GM19238 (cell line): ENCODE data around the gene INTS11.
A peak's percentile ranks its signal among the peaks of the same experiment; 100 is the strongest.

Experiments used
- DNase-seq: peaks from one replicate; pipeline ENCODE4 v3.0.0; 2011; ENCODE audit warnings: low spot score; ENCODE audit not compliant: insufficient read length

The INTS11 gene

DNA sequence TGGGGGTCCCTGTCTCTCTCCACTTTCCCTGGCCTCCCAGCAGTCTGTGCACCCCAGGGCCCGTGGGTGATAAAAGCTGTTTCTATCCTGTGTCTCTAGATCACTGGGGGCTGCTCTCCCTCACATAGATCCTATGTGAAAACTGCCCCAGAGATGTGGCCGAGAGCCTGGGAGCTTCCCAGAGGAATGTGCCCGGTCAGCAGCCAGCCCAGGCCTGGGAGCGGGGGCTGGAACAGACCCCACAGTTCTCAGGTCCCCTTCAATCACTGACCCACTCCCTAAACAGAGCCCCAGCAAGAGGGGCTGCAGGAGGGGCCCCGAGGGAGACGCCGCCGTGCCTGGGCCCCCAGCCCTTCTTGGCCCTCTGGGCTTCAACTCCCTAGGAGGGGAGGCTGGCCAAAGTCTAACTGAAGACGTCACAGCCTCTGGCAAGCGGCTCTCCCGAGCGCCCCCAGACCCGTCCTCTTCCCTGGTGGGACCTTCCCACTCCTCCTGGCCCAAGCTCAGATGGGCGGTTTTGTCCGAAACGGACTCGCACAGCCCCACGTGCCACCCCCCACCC is 33.5 kb upstream of the INTS11 start:
- DNase-seq = no peak

DNA sequence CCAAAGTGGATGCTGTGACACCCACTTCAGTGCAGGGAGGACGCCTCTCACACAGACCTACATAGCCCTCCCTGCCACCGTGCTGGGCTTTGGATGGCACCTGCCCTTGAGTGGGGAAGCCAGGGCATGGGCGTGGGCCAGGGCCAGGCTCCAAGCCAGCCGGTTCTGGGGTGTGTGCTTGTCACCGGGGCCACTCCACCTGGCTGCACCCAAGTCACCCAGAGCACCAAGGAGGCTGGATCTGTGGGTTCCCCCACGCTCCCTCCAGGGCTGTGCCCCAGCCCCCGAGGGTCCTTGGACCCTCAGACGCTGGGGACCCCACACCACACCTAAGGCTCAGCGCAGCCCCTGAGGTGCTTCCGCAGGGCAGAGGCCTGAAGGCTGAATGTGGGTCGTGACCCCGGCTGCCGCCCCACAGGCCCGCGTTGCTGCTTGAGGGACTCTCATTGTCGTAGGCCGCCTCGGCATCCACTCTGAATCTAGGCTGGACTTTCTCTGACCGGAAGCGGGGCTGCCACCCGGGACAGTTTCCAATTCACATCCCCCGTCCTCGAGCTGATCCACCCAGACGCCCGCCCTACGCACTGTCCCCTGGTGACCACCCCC is 32.4 kb upstream of the INTS11 start:
- no peak for DNase-seq

DNA sequence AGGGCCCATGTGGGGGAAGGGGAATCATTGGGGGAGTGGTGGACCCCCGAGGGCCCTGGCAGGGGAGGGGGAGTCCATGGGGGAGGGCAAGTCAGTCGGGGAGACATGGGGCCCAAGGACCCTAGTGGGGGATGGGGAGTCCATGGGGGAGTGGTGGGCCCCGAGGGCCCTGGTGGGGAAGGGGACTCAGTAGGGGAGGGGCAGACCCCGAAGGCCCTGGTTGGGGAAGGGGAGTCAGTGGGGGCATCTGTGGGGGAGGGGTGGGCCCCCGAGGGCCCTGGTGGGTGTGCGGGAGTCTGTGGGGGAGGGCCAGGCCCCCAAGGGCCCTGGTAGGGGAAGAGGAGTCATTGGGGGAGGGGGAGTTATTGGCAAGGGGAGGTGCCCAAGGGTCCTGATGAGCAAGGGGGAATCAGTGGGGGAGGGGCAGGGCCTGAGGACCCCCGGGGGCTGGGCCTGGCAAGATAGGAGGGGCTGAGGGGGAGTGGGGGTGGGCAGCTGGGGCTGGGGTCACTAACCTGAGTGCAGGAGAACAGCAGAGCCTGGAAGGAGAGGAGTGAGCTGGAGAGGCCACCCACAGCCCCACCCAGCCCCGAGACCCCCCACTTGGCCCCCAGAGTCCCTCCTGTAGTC is 31.8 kb upstream of the INTS11 start:
- no peak for DNase-seq

DNA sequence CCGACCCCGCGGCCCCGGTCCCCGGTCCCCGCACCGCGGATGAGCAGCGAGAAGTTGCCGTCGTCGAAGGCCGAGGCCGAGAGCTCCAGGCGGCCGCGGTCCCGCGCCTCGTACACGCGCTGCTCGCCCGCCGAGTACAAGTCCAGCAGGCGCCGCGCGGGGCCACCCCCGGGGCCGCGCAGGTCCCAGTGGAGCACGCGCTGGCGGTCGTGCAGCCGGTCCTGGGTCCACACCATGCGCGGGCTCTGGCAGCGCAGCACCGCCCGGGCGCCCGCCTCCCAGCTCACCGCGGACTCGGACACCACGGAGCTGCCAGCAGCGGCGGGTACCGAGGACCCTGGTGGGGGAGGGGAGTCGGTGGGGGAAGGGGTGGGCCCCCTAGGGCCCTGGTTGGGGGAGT is 31.0 kb upstream of the INTS11 start:
- no peak for DNase-seq

DNA sequence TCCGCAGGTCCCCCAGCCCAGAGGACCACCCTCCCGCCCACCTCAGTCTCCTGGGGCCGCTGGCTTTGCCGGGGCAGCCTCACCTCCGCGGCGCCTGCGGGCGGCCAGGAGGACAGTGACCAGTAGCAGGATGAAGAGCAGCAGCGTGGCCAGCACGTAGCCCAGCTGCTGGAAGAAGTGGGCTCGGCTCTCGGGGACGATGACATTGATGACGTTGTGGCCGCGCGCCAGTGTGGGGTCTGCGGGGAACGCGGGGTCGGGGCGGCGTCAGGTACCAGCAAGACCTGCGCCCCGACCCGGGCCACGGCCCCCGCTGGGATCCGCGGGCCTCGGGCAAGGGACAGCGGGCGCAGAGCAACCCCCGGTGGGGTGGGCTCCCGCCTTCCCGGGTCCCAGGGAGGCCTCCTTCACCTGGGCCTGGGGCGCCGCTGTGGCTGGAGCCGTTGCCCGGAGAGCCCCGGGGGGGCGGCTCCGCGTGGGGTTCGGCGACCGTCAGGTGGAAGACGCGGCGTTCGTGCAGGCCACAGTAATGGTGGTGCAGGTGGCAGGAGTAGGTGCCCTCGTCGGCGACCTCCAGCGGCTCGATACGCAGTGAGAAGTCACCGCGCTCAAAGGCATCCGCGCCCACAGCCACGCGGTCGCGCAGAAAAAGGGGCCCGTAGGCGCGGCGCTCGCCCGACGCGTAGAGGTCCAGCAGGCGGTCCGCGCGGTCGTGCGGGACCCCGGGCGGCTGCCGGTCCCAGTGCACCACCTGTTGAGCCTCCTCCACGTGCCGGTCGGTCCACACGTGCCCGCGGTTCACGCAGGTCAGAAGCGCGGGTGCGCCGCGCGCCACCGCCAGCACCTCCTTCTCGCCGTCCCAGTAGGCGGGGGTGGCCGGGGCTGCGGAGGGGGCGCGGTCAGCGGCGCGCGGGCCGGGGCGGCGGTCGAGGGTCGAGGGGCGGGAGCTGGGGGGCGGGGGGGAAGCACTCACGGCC is 30.1 kb upstream of the INTS11 start:
- no peak for DNase-seq

DNA sequence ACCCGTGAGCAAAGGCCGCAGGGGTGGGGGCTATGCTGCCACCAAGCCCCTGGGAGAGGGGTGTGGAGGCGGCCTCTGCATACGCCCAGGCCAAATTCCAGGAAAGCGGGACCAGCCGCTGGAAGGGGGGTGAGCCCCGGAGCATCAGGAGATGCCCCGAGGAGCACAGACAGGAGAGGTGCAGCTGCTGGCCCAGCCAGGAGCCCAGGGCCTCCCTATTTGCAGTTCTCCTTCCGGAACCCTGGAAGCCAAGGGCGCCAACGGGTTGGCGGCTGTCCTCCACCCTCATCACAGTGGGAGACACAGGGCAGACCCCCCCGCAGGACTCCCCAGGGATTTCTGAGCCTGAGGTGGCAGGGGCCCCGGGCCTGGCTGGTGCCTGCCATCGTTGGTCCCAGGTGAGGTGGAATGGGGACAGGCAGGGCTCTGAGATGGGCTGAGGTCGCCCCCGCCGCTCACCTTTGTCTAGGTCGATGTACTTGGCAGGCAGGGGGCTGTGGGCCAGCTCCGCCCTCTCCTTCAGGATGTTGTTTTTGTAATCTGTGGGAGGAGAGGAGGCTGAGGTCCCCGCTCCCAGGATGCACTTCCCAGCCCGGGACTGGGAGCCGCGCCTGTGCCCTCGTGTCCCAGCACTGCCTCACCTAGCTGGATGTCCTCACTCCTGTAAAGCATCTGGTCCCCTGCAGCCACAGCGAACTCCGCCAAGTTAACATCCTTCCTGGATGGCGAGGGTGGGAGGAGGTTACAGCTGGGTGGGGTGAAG is 29.1 kb upstream of the INTS11 start:
- no peak for DNase-seq

DNA sequence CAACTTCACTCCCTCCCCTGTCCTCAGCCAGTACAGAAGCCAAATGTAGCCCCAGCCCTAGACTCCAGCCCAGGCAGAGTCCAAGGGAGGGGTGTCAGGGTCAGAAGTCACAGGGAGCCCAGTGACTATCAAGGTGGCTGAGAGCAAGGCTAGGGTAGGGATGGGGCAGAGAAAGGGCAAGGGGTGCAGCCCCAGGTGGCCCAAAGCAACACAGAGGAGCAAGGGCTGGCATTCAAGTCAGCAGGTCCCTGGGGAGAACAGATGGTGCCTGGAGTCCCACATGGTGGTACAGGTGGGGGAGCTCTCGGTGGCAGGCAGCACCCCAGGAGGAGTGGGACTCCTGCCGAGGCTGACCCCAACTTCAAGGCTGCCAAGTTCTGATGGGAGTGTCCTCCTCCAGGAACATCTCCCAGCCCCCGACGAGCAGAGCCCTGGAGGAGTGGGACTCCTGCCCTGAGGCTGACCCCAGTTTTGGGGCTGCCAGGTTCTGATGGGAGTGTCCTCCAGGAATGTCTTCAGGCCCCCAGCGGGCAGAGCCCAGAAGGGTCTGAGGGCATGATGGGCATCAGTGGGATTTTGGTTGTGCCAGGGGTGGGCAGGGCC is 28.4 kb upstream of the INTS11 start:
- no peak for DNase-seq

DNA sequence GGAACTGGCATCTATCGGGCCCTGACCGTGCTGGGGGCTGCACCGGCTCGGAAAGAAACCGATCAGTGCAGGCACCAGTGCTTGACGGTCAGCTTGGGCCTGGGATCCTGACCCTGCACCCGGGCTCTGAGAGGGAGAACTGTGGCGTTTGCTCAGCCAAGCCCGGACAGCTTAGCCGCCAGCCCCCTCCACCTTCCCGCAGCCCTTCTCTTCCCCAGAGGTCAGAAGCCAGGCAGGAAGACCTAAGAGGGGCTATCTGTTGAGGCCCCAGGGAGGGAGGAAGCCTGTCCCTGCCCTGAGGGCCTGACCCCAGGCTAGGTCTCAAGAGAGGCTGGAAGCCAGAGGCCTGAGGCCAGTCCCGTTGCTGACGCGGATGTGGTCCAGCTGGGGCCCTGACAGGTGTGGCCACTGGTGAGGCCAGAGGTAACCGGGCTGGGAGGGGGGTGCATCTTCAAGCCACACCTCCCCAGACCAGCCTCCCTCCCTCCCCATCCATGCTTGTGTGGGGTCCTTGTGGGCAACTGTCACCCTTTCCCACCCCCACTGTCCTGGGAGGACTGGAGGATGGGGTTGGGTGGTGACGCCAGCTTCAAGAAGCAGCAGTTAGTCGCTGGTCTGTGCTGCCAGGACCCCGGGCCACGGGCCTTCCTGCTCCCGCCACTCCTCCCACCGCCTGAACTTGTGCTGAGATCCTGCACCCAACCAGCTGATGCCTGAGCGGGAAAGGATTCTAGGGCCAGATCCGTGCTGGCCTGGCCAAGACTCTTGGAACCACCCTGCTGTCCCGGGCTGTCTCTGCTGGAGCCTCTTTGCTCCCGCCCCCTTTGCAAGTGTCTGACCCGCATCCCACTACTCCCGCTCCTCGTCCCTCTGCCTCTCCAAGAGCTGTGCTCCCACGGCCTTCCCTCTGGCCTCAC is 27.3 kb upstream of the INTS11 start:
- no peak for DNase-seq

DNA sequence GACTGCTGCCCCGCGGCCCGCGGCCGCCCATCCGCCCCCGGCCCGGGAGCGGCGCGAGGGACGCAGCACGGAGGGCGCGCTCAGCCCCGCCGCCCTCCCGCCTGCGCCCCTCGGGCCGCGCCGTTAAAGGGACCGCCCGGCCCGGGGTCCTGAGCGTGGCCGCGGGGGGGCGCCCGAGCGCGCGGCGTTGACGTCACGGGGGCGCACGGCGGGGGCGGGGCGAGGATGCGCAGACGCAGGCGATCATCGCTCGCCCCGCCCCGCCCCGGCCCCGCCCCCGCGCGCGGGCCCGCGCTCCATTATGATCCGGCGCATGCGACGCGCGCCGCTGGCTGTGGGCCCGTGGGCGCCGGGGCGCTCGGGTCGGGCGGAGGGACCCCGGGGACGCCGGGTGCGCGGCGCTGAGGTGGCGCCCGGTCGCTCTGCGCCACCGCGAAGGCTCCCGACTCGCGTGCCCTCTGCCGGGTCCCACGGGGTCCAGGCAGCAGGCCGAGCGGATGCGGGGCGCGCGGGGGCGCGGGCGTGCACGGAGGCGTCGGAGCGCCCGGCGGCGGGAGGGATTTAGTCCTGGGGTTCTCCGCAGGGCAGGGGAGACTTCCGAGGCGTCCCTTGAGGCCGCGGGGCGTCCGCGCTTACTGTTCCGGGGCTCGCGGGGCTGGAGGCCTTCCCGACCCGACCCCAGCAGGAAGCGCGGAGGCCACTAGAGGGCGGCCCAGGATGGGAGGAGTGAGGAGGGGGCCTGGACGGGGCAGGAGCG is 25.0 kb upstream of the INTS11 start, which contains the start of gene DVL1:
Gene DVL1 (minus strand): TSS at position 163 of the 757 bp plus-strand sequence. CDS start 353 bp downstream, outside the sequence.
- peak; percentile 96 for DNase-seq

DNA sequence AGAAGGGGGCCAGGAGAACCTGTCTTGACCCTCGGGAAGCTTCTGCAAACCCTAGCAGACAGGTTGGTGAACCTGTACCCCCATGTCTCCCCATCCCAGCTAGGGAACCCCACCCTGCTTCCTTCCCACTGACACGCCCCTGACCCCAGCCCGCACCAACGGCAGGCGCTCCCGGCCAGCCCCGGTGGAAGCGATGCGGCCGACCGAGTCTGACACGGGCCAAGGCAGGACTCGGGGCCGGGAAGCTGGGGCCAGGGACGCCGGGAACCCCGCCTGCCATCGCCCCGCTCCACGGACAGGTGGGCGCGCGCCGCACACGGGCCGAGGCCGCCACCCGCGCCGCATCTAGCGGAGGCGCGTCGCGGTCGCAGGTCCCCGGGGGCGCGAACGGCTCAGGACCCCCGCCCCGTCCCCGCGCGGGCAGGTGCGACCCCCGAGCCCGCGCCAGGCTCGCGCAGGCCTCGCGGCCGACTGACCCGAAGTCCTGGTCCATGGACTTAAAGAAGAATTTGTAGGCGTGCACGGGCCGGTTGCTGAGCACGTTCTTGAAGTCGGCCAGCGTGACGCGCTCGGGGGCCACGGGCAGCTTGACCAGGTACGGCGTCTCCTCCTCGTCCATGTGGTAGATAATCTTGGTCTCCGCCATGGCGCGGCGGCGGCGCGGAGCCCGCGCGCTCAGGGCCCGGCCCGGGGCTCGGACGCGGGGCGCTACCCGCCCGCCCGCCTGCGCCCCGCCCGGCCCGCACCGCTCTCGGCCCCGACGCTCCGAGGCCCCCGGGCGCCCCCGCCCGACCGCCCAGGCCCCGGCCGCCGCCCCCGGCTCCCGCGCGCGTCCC is 24.2 kb upstream of the INTS11 start:
- DNase-seq = no peak

DNA sequence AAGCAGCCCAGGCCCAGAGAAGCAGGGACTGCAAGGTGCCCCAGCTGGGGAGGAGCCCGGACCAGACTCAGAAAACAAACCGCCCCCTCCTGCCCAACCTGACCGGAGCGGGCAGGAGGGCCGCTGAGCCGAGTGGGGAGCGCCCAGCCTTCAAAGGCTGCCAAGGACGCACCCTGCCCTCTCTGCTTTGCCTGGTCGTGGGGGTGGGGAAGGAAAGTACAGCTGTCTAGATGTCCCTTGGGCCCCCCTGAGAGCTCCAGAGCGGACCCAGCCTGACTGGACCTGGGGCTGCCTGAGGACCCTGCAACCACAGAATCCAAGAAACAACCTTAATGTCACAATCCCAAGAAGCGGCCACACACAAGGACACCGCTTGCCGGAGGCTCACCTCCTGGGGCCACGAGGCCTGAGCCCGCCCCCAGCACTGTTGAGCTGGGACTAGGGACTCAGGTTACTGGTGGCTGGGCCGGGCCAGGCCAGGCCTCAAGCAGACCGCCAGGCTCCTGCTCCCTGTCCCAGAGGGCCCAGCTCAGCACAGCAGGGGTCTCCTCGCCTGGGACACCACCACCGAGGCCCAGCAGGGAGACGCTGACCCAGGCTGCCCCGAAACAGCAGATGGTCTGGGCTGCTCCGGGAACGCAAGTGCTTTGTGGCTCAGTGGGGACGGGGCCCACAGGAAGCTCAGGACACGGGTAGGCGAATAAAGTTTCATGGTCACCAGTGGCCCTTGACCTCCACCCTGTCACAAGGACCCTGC is 23.4 kb upstream of the INTS11 start:
- no peak for DNase-seq

DNA sequence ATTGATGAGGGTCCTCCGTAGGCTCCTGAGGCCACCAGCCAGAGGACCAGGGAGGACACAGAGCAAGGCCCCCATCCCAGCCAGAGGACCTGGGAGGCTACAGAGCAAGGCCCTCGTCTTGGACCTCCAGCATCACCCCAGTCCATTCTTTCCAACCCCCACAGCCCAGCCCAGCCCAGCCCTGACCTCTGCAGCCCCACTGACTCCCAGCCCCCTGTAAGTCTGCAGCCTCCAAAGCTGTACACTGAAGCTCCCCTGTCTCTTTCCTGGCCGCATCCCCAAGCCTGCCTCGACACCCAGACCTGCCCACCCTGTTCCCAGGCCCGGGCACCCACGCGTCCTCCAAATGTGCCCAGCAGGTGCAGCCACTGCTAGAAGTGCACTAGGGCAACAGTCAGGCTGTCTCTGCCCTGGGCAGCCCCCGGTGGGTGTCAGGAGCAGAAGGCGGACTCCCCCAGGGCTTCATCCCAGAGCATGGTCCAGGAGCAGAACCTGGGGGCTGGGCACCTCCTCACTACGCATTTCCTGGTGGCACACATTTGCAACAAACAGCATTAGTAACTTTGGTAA is 22.7 kb upstream of the INTS11 start:
- no peak for DNase-seq

DNA sequence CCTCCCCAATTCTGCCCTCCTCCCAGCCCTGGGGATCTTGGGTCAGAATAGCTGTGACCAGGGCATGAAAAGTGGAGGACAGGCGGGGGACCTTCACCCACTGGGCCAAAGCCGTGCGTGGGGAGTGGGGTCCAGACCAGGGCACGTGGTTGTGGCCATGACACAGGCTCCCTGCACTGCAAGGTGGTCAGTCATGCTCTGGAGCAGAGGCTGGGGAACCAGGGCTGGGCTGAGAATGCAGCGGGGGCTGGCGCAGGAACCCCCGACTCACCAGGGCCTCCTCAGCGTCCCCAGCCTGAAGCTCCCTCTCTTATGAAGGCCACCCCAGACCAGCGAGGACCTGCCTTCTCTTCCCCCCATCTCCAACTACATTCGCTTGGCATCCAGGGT is 22.0 kb upstream of the INTS11 start:
- no peak for DNase-seq

DNA sequence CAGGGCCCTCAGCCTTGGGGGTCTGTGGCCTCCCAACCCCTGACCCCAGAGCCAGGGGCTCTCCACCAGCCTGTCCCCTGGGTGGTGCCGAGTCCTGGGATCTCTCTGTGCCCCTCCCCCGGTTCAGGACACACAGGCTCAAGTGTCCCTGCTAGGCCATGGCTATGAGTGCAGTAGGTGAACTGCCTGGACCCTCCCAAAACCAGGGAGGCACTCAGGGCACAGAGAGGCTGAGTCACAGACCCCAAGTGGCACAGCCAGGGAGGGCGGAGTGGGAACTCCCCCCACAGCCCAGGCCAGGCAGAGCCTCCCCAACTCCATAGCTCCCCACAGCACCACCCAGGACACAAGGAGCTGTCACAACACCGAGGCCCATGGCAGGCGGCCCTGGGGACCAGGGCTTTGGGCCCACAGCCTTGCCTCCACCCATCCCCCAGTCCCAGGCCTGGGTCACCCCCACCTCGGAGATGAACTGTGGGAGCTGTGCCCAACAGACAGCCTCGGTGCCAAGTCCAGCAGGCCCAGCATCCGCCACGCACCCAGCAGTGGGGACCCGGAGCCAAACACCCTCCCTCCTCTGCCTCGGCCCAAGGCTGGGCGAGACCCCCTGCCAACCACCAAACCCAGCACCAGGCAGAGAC is 21.5 kb upstream of the INTS11 start:
- DNase-seq = no peak

DNA sequence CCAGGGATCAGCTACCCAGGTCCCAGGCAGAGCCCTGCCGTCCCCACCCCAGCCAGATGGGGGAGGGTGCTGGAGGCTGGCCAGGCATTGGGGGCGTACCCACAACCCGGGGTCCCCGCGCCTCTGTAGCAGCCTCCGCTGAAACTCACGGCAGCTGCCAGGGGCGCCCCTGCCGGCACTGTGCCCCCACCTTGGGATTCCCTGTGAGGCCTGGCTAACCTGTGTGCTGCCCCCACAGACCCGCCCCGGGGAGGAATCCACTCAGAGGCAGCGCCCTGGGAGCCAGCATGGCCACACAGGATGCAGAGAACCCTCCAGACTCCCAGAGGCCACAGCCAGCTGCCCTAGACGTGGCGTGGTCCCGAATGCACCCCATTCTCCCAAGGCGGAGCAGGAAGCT is 20.9 kb upstream of the INTS11 start:
- no peak for DNase-seq

DNA sequence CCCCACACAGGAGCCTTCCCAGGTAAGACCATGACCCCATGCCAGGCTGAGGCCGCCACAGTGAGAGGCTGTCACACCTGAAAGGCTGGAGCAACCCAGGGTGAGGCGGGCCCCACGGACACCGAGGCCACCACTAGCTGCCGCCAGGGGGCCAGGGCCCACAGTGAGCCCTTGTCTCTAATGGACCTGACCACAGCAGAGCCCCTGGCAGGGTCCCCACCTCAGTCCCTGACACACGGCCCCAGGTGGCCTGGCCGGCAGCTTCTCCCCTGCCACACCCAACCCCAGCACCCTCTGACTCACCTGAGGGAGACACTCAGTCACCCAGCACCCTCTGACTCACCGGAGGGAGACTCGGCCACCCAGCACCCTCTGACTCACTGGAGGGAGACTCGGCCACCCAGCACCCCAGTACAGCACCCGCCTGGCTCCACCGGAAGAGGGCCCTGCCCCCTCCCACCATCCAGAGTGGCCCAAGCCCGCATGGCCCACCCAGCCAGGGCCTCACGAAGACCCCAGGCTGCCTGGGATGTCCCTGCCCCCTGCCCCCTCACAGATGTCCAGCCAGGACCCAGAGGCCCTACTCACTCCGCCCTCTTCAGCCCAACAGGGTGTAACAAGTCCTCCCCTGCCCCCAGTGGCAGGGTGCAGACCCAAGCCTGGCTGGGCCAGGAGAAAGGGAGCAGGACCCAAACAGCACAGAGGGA is 20.3 kb upstream of the INTS11 start:
- DNase-seq = no peak
